PC-3 (cell line): ENCODE data around the gene HRH3.

ENCODE experiments used
- EZH2 ChIP-seq: fragments of 300-600 bp; sonication (generic); IDR thresholded peaks from one replicate; pipeline ENCODE4 v1.6.1; 2017; ENCODE audit warnings: antibody characterized with exemption, mild to moderate bottlenecking, low read length; ENCODE audit not compliant: unreplicated experiment
- EZH2phosphoT487 ChIP-seq: fragments of 300-600 bp; sonication (generic); IDR thresholded peaks from 2 replicates; pipeline ENCODE4 v1.6.1; 2018; ENCODE audit warnings: mild to moderate bottlenecking, antibody characterized with exemption, low read length, borderline replicate concordance
- TF ChIP-seq, protein P1 (sequence below): fragments of 300-600 bp; sonication (generic); conservative IDR thresholded peaks from 2 replicates; pipeline ENCODE4 v1.5.1; 2017; ENCODE audit warnings: antibody characterized with exemption, low read depth, mild to moderate bottlenecking, low read length

DNA sequence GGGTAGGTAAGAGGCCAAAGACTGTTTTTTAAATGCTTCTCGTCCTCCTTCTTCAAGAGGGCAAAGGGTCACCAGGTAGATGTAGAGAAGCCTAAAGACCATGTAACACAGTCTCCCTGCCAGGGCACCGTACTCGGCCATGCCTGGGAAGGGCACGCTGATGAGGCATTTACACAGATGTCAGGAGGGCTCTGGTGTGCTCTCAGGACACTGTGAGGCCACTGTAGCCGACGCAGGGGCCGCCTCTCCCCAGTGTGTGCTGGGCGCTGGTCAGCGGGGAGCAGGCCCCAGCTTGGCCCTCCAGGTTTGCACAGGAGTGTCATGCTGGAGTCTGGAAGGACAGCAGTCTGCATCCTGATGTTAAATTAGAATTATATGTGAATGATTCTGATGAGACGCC lies 44.4 kb downstream of the HRH3 start:
- TF ChIP-seq, protein P1, sequence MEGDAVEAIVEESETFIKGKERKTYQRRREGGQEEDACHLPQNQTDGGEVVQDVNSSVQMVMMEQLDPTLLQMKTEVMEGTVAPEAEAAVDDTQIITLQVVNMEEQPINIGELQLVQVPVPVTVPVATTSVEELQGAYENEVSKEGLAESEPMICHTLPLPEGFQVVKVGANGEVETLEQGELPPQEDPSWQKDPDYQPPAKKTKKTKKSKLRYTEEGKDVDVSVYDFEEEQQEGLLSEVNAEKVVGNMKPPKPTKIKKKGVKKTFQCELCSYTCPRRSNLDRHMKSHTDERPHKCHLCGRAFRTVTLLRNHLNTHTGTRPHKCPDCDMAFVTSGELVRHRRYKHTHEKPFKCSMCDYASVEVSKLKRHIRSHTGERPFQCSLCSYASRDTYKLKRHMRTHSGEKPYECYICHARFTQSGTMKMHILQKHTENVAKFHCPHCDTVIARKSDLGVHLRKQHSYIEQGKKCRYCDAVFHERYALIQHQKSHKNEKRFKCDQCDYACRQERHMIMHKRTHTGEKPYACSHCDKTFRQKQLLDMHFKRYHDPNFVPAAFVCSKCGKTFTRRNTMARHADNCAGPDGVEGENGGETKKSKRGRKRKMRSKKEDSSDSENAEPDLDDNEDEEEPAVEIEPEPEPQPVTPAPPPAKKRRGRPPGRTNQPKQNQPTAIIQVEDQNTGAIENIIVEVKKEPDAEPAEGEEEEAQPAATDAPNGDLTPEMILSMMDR: no peak
- TF ChIP-seq EZH2phosphoT487 (no peak), EZH2 (no peak)
